Uterine smooth muscle cell (primary cell): ENCODE data around the gene SUV39H1. TPM values are rescaled to one million over a fixed set of nuclear protein-coding genes. Genes with fewer than 3 reads are reported as not detected.

ENCODE experiments used
- total RNA-seq: library from RNA; depleted of rRNA; stranded (reverse); fragments of >200 nt; gene quantifications from 2 replicates; pipeline ENCODE4 v1.2.3, GENCODE V29; 2014

SUV39H1 gene
- total RNA-seq, result 3.2 and 14.1 TPM in 2 replicates

GRCh38 chrX:48696301-48696908, at the start of gene SUV39H1:
Gene SUV39H1, plus strand, starts transcription at chrX:48696734. Its CDS starts 51 bp downstream, at chrX:48696785.

GRCh38 chrX:48683411-48683982, 13.0 kb upstream of the SUV39H1 start, which contains the start of gene WAS:
Gene WAS, plus strand, starts transcription at chrX:48683799. Its CDS starts 55 bp downstream, at chrX:48683854.

Other genes with a start within 250 kb of the SUV39H1 start
- 39.9 and 60.2 TPM in 2 replicates for gene SLC38A5, start 226.5 kb upstream of the SUV39H1 start, total RNA-seq
- 44.5 and 62.0 TPM in 2 replicates for gene FTSJ1, start 220.5 kb upstream of the SUV39H1 start, total RNA-seq
- 4.3 and 5.2 TPM in 2 replicates for gene PORCN, start 187.7 kb upstream of the SUV39H1 start, total RNA-seq
- 125 and 167 TPM in 2 replicates for gene EBP, start 174.9 kb upstream of the SUV39H1 start, total RNA-seq
- gene TBC1D25, start 157.0 kb upstream of the SUV39H1 start, total RNA-seq, result 3.9 and 6.3 TPM in 2 replicates
- 133 and 321 TPM in 2 replicates for gene RBM3, start 122.2 kb upstream of the SUV39H1 start, total RNA-seq
- 87.4 and 109 TPM in 2 replicates for gene WDR13, start 99.2 kb upstream of the SUV39H1 start, total RNA-seq
- gene WAS, start 12.9 kb upstream of the SUV39H1 start, total RNA-seq, result 0.22 and 0.25 TPM in 2 replicates
- gene GLOD5, start 65.0 kb downstream of the SUV39H1 start, total RNA-seq, result not detected in 2 replicates
- gene GATA1, start 89.9 kb downstream of the SUV39H1 start, total RNA-seq, result not detected in 2 replicates
- 30.6 and 34.2 TPM in 2 replicates for gene HDAC6, start 105.3 kb downstream of the SUV39H1 start, total RNA-seq
- not detected in 2 replicates for gene ERAS, start 129.8 kb downstream of the SUV39H1 start, total RNA-seq
- 2.9 TPM in 1 of 2 replicates, not detected in the other for gene PCSK1N, start 138.9 kb downstream of the SUV39H1 start, total RNA-seq
- gene TIMM17B, start 201.0 kb downstream of the SUV39H1 start, total RNA-seq, result 36.4 and 39.3 TPM in 2 replicates
- gene PQBP1, start 201.2 kb downstream of the SUV39H1 start, total RNA-seq, result 61.5 and 89.0 TPM in 2 replicates
- 13.9 and 14.6 TPM in 2 replicates for gene SLC35A2, start 214.9 kb downstream of the SUV39H1 start, total RNA-seq
- 6.2 and 7.0 TPM in 2 replicates for gene PIM2, start 222.3 kb downstream of the SUV39H1 start, total RNA-seq